Upper lobe of left lung (tissue), 4 donors: ENCODE data around the gene AHDC1.

Source experiments
- CTCF ChIP-seq, 6 experiments: fragments of 450-650 bp in 4 of 6; fragments of 200-600 bp in 2 of 6; sonication (generic) in 2 of 6; IDR thresholded peaks; one replicate each; pipeline ENCODE4 v1.5.1; 2016 to 2019; ENCODE audit warnings: antibody characterized with exemption in 6 of 6
- POLR2A ChIP-seq, 4 donors: fragments of 450-650 bp; IDR thresholded peaks; one replicate each; pipeline ENCODE4 v1.5.1; 2016 to 2017; ENCODE audit warnings: antibody characterized with exemption in 4 of 4, mild to moderate bottlenecking in 2 of 4

- TF ChIP-seq CTCF (IDR thresholded peaks at IDR 0.05) (no peak), POLR2A (IDR thresholded peaks at IDR 0.05) (no peak)
Observed at GRCh38 chr1:27650539-27651175, 46.7 kb upstream of the AHDC1 start.
